HG03432 (cell line): ENCODE results near the gene EFNB3.

ENCODE experiments used
- ATAC-seq: cut with Tn5 transposase; IDR thresholded peaks from one replicate; pipeline ENCODE4 v1.9.1; 2021; ENCODE audit warnings: mild to moderate bottlenecking, moderate library complexity; ENCODE audit not compliant: unreplicated experiment

Gene EFNB3

DNA sequence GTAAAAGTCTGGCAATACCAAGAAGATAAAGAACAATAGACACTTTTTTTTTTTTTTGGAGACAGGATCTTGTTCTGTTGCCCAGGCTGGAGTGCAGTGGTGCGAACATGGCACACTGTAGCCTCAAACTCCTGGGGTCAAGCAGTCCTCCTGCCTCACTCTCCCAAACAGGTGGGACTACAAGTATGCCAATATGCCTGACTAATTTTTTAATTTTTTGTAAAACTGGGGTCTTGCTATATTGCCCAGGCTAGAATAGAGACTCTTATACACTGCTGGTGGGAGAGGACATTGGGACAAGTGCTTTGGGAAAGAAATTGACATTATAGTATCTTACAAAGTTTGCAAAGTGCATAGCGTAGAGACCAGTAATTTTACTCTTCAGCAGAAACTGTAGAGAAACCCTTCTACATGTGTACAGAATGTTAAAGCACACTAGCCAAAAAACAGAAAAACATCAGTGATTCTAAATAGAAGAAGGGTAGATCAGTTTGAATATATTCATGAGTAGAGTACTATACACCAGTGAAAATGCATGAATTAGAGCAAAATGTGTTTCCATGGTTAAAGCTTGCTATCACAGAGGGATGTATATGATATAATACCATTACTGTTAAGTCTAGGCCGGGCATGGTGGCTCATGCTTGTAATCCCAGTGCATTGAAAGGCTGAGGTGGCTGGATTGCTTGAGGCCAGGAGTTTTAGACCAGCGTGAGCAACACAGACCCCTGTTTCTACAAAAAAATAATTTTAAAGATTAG, 7.0 kb upstream of the EFNB3 start:
- ATAC-seq, result no peak

DNA sequence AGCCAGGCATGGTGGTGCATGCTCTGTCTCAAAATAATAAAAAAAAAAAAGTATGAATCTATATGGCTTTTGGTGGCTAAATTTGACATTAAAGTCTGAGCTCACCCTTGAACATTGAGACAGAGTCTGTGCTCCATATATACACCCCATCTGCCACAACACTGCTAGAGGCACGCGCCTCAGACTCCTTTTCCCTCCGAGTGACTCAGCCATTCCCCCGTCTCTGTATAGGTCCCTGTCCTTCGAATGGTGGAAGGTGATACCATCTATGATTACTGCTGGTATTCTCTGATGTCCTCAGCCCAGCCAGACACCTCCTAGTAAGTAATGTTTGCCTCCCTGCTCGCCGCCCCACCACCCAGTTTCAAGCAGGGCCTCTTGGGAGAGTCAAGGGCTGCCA, 4.5 kb upstream of the EFNB3 start:
- ATAC-seq, result no peak

DNA sequence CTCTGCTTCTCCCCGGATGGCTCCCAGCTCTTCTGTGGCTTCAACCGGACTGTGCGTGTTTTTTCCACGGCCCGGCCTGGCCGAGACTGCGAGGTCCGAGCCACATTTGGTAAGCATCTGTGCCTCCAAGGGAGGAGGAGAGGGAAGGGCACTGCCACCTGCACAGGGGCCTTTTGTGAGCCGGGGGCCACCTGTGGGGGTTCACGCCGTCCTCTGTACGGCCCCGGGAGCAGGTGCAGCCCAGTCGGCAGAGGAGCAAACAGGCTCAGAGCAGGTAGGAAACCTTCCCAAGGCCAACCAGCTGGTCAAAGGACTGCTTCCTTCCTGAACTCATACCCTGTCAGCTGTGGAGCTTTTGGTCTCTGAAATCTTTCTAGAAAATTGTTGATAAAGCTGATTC, 3.3 kb upstream of the EFNB3 start:
- ATAC-seq, result no peak

DNA sequence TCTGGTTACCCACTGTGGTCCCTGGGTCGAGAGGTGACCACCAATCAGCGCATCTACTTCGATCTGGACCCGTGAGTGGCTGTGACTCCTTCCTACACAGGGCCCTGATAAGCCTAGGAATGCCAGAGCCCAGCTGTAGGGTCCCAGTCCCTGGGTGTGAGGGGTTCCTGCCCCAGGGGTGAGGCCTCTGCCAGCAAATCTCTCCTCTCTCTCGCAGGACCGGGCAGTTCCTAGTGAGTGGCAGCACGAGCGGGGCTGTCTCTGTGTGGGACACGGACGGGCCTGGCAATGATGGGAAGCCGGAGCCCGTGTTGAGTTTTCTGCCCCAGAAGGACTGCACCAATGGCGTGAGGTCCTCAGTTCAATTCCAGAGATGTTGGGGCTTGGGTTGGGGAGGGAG, 2.2 kb upstream of the EFNB3 start:
- ATAC-seq, result no peak

DNA sequence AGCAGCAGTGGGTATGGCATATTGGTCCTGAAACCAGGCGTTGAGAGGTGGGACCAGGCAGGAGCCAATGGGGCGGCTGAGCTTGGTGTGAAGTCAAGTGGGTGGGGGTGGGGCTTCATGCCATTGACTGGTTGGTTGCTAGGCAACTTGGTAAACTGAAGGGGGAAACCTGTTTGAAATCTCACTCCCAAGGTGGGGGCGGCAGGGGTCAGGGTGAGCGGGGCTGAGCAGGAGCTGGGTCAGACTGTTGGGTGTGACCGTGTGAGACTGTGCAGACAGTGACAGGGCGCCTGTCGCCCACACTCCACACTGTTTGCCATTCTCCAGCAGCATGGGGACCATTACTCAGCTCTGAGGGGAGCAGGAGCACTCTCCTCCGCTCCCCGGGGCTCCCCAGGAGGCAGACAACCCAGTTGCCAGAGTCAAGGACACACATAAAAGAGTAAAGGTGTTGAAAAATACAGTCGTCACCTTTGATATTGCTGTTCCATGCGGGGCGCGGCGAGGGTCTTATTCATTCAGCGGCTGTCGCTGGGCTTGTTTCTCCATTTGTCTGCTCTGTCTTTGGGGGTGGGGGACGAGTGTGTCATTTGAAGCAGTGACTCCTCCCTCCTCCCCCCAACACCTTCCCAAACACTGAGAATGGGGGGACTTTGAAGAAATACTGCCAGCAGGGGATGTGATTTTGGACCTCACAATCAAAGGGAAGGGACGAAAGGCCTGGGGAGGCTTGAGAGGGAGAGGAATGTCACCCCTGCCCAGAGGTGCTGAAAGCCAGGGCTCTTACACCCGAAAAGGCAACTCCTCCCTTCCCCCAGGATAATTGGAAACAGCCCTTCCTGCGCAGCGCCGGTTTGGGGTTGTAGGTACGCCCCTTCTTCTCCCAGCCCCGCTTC, 1.2 kb upstream of the EFNB3 start:
- no peak for ATAC-seq

DNA sequence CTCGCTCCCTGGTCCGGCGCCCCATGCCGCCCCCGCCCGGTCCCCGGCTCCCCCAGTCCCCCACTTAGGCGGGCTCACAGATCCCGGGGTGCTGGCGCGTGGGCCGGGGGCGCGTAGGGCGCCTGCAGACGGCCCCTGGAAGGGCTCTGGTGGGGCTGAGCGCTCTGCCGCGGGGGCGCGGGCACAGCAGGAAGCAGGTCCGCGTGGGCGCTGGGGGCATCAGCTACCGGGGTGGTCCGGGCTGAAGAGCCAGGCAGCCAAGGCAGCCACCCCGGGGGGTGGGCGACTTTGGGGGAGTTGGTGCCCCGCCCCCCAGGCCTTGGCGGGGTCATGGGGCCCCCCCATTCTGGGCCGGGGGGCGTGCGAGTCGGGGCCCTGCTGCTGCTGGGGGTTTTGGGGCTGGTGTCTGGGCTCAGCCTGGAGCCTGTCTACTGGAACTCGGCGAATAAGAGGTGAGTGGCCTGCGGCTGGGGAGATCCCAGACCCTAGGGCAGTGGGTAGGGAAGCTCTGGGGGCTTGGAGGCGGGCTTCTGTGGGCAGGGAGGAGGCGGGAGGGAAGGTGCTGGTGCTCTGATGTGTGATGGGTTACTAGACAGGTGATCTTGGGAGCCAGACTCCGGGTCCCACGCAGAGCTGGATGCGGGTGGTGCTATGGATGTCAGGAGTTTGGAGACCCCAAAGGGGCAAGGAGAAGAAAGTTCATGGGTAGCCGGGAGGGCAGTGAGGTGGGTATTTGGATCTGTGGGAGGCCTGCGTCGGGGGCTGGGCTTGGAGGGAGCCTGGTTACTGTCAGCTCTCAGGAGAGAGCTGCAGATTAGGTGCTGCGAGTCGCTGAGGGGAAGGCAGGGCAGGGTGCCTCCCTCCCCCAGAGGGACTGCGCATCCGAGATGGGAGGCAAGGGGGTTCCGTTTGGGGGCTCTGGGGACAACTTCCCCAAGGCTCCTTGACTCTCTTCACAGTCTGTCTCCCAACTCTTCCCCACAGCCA, 560 bp downstream of the EFNB3 start:
- no peak for ATAC-seq

DNA sequence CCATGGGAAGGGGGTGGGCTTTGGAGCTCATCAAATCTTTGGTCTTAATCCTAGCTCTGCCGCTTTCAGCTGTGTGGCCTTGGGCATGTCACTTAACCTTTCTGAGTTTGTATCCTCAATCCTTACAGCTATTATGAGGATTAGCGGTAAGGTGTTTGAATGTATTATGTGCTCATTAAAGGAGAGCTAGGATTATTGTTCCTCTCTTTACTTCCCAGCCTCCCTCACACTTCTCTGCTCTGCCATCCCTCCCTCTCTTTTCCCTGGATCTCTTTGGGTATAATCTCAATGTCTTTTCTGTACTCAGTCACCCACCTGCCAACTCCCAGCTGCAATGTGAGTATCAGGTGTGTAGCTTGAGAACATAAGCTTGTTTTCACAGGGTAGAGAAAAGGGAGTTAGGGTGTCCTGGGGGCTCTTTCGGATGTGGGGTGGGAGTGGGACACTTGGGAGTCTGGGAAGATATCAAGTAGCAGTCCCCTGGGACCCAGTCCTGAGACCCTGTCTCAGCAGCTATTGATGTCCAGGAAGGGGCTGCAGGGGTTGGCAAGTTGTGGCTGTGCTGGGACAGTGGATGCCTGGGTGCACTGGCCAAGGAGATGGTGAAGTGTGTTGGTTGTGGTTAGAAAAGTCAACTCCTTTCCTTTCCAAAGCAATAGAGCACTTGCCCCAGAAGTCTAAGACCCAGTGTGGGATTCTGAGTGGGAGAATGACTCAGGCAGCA, 1.8 kb downstream of the EFNB3 start:
- no peak for ATAC-seq

DNA sequence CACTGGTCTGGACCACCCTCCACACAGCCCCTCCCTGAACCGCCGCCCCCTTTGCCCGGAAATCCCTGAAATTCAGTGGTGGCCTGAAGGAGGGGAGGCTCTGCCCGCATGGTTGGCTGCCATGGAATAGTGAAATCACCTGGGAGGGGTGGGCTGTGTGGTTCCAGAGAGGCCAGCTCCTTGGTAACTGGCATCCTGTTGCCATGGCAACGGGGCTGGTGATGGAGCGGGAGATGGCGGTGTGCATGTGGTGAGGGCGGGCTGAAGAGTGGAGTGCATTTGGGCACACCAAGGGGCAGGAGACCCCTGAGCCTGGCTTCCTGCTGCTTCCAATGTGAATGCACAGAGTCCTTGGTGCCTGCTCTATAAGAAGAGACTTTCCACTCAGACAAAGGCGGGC, 2.4 kb downstream of the EFNB3 start:
- ATAC-seq, result no peak

DNA sequence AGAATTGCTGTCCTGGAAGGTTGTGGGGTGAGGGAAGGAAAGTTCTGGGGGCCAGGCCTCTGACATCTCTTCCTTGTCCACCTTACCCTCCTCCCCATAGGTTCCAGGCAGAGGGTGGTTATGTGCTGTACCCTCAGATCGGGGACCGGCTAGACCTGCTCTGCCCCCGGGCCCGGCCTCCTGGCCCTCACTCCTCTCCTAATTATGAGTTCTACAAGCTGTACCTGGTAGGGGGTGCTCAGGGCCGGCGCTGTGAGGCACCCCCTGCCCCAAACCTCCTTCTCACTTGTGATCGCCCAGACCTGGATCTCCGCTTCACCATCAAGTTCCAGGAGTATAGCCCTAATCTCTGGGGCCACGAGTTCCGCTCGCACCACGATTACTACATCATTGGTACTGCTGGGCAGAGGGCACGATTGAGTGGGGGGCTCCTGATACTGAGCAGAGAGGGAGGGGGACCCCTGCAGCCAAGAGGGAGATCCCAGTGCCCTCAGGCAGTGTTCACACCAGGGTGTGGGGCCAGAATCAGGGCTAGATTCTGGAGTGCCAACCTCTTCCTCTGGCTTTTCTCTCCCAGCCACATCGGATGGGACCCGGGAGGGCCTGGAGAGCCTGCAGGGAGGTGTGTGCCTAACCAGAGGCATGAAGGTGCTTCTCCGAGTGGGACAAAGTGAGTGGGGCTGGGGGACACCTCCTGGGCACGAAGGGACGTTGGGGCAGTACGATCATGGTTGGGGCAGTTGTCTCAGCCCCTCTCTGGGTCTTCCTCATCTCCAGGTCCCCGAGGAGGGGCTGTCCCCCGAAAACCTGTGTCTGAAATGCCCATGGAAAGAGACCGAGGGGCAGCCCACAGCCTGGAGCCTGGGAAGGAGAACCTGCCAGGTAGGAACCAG, 3.1 kb downstream of the EFNB3 start:
- ATAC-seq, result no peak

DNA sequence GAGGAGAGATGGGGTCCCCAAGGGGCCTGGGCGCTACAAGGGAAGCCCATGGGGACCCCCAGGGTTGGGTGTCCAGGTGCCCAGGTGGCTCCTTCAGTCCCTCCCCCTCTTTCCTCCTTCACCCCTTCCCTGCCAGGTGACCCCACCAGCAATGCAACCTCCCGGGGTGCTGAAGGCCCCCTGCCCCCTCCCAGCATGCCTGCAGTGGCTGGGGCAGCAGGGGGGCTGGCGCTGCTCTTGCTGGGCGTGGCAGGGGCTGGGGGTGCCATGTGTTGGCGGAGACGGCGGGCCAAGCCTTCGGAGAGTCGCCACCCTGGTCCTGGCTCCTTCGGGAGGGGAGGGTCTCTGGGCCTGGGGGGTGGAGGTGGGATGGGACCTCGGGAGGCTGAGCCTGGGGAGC, 4.0 kb downstream of the EFNB3 start:
- ATAC-seq, result no peak

DNA sequence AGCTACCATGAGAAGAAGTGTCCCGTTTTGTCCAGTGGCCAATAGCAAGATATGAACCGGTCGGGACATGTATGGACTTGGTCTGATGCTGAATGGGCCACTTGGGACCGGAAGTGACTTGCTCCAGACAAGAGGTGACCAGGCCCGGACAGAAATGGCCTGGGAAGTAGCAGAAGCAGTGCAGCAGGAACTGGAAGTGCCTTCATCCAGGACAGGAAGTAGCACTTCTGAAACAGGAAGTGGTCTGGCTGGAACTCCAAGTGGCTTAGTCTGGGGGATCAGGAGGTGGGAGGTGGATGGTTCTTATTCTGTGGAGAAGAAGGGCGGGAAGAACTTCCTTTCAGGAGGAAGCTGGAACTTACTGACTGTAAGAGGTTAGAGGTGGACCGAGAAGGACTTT, 5.3 kb downstream of the EFNB3 start:
- ATAC-seq, result no peak

DNA sequence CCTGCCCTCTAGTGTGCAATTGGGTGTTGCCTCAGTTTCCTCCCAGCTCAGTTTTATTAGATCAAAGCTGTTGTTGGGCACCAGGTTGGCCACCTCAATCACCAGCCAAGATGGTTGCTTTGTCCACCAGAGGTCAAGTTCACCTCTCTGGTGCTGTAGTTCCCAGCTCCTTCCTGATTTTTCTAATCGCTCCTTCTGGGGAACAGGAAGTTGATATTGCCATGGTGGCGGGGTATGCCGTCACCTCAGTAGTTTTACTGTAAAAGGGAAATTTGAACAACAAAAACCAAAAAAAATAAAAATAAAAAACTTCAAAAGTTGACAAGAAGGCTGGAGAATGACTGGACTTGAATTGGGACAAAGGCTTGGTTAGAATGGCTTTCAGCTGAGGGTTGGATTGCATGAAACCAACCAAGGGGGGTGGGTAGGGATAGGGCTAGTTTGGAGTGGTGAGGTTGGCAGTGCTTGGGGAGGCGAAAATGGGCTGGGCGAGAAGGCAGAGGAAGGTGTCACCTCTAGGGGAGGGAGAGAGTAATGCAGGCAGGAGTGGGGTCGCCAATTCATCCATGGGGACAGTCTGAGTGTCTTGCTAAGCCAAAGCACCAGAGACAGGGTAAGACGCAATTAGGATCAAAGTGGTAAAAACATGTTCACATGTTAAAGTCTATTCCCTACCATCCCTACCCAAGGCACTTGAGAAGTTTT, 6.2 kb downstream of the EFNB3 start:
- no peak for ATAC-seq

DNA sequence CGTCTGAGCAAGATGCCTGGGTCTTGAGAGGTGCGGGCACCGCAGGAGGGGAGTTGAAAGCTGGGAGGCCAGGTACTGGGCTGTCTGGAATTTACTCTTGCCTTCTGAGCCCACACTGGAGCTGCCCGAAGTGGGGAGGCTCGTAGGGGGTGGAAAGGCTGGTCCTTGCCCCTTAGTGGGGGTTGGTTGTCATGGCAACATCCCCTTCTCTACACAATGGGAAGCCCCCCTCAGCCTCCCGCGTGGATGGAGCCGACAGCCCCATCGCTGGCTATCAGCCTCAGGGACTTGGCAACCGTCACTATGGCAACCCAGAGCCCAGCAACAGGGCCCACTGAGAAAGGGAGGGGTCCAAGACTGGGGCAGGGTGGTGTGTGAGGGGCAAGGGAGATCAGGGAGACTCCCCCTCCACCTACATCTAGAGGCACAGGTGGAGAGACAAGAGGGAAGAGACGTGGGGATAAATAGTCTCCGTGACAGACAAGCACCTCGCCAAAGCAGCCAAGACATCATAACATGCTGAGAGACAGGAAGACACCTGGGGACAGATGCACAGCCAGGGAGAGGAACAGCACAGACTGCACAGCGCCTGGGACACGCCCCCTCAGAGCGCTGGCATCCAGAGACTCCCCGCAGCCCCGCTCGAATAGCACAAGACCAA, 7.2 kb downstream of the EFNB3 start:
- no peak for ATAC-seq

DNA sequence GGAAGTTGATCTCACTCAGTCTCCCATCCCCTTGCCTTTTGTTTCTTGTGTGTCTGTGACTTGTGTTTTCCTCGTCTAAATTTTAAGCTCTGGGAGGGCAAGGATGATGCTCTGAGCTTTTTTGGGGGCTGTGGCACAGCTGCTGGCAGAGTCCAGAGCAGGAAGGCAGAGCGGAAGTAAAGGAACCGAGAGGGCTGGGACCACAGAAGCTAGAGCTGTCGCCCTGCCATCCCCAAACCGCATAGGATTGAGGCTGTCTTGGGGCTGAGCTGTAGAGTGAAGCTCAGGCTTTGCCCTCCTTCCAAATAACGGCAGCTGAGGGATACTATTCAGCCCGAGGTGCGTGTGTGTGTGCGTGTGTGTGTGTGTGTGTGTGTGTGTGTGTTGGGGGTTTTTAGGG, 8.8 kb downstream of the EFNB3 start:
- no peak for ATAC-seq

DNA sequence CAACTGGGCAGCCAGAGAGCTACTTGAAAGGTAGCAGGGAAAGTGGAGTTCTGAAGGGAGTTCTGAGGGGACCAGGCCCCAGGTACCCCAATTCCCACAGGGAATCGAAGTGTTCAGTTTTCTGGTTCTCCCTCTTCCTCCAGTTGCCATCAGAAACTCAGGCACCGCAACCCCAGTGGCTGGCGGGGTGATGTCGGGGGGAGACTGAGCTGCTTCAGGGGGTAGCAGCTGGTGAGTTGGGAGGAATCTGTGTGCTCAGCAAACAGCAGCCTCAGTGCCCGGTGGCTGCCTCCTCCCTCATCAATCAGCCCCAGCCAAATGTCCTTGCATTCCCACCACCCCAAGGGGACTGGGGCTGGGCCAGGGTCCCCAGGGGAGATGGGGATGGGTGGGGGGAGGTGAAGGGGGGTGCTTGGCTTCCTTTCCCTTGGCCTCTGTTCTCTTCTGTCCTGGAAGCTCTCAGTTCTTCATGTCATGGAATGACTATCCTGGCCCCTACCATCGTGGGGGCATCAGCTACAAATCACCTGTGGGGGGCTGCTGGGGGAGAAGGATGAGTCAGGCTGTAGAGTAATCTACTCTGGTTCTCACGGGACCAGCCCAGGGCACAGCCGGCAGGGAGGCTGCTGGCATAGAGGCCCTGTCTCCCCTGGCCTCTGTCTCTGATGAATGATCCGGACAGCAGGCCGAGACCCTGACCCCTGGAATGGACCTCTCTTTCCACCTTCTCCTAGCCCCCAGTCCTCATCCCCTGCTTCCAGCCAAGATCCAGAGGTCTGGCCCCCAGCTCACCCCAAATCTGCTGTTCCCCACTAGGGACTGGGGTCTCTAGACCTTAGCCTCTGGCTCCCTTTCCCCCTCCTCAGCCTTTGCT, 10.0 kb downstream of the EFNB3 start:
- no peak for ATAC-seq

DNA sequence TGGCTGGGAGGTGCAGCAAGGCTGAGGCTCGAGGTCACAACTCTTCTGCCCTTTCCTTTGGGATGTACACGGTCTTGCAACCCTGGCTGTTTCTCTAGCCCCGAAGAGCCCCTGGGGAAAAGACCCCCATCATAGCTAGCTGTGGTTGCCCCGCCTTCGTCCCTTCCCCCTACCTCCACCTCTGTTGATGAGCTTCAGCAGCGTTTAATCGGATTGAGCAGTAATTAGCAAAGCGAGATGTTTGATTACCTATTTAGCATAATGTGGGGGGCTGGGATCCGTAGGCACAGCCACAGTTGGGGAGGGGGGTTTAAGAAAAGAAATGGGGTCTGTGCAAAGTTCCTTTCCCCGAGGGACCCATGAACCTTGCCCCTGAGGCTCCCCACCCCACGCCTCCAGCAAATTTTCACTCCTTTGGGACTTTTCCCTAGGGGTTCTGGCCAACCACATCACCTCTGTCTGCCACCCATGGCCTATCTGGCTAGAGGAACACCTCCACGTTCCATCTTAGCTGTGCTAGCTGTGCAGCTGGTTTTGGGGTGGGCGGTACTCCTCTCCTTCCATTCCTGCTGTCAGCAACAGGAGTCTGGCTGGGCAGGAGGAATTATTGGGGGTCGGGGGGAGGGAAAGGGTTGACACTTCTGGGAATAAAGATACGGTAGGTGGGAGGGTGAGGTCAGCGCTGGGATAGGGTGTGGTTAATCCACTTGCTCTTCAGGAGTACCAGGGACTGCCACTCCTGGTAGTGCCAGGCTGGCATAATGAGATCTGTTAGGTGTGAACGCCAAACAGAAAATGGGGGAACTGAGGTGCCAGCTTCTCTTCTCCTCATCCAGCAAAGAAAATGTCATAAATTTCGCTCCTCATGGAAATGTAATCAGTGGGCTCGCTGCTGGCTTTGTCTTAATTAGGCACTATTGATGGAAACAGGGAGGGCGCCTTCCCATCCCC, 11.2 kb downstream of the EFNB3 start:
- no peak for ATAC-seq
